ENCODE measurements around the gene TNFRSF4.

DNA sequence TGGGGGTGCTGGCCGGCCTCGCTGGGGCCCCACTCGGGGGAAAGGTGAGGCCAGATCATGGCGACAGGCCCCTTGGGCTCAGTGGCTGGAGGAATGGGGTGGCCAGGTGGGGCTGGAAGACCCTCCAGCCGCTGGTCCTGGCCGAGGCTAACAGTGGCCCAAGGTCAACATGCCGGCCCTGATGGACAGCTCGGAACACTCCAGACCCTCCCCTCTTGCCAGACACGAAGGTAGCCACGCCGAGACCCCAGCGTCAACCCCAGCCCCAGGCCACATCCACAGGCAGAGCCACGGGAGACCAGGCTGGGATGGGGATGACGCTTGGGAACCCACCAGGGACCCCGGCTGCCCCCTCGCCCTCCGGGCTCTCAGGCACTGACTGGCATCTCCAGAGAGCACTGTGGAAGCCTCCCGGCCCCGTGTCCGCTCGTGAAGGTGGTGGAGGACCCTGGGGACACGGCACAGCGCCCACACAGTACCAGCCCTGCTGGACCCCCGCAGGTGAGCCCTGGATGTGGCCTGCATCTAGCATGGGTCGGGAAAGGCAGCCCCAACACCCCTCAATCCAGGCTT, 33.5 kb upstream of the TNFRSF4 start:
- TF ChIP-seq, protein P1, sequence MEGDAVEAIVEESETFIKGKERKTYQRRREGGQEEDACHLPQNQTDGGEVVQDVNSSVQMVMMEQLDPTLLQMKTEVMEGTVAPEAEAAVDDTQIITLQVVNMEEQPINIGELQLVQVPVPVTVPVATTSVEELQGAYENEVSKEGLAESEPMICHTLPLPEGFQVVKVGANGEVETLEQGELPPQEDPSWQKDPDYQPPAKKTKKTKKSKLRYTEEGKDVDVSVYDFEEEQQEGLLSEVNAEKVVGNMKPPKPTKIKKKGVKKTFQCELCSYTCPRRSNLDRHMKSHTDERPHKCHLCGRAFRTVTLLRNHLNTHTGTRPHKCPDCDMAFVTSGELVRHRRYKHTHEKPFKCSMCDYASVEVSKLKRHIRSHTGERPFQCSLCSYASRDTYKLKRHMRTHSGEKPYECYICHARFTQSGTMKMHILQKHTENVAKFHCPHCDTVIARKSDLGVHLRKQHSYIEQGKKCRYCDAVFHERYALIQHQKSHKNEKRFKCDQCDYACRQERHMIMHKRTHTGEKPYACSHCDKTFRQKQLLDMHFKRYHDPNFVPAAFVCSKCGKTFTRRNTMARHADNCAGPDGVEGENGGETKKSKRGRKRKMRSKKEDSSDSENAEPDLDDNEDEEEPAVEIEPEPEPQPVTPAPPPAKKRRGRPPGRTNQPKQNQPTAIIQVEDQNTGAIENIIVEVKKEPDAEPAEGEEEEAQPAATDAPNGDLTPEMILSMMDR (IDR thresholded peaks at IDR 0.05): no peak
- no peak for TF ChIP-seq POLR2A (IDR thresholded peaks at IDR 0.05)

Data from thyroid gland (tissue), 4 donors.